HS-5 (cell line): ENCODE data around the gene NCR3LG1.
A peak's percentile ranks its signal among the peaks of the same experiment; 100 is the strongest.

Source experiments
- DNase-seq: peaks from one replicate; pipeline ENCODE4 v3.0.0-alpha.2; 2012; ENCODE audit warnings: low read depth

The NCR3LG1 gene

DNA sequence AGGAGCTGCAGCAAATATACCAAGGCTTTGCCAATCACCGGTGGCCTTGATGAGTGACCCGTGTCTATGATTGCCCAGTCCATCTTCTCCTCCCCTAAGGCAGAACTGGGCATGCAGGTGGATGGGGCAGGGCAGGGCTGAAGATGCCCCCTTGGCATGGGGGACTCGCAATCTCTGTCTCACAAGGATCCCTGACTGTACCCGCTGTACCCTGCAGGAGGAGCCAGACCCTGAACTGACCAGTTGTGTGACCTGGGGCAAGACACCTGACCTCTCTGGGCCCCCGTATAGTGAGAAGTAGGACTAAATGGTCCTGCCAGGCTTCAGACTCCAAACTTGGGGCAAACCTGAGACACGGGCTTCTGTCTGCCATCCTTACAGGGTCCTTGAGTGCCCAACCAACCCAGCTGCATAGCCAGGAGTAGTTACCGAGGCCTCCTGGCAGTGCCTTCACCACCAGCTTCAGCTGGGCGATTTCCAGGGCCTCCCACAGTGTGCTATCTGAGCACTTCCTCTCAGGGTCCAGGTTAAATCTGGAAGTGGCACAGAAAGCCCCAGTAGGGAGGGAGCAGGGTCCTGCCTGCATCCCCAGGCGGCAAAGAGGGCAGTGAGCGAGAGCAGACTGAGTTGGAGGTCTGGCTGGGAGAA lies 43.3 kb downstream of the NCR3LG1 start:
- DNase-seq = no peak

DNA sequence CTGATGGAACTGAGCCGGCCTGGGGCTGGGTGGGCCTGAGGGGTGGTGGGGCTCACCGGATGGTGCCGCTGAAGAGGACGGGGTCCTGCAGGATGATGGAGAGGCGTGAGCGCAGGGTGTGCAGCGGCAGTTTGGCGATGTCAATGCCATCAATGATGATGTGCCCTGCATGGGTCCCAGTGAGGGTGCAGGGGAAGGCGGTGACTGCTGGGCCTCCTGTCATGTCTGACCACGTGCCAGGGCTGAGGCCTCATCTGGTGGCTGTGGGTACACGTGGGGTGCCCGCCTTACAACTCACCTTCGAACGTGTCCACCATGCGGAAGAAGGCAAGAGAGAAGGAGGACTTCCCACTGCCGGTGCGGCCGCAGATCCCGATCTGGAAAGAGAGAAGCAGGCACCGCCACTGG lies 44.0 kb downstream of the NCR3LG1 start:
- no peak for DNase-seq

DNA sequence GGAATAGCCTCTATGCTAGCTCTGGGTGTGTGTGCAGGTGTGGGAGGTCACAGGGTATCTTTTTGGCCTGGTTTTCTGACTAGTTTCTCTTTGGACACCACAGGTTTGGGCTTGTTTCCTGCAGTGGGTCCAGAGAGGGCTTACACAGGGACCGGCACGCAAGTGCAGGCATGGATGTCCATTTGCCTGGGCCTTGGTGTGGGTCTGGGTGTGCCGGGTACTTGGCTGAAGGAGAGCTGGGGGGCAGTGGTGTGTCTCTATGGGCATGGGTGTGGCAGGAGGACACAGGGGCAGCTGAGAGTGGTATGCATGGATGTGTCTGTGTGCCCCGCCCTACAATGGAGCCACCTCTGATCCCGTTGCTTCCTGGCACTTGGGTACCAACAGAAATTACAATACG lies 44.4 kb downstream of the NCR3LG1 start:
- DNase-seq = no peak

DNA sequence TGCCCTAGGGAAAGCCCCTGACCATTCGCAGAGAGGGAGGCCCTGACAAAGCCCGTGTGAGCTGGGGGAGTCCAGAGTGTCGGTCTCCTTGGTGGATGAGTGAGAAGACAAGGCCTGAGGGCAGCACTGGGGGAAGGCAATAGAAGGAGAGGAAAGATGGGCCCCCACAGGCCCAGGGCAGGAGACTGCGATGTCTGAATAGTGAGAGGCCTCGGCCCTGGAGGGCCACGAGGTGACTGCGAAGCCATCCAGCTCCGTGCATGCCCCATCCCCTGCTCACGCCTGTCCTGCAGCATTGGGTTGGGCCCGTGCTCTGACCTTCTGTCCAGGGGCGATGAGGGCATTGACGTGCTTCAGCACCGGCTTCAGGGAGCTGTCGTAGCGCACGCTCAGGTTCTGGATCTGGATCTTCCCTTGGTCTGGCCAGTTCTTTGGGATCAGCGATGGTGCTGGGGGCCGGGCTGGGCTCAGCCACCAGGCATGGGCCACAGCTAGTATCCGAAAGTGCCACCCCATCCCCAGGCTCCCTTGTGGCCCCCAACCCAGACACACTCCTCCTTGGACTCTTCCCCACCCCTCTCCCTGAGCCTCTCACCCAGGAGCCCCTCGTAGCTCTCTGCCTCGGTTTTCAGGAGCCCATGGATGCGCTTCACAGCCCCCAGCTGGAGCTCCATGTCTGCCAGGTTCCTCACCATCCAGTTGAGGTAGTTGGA lies 45.2 kb downstream of the NCR3LG1 start:
- no peak for DNase-seq

DNA sequence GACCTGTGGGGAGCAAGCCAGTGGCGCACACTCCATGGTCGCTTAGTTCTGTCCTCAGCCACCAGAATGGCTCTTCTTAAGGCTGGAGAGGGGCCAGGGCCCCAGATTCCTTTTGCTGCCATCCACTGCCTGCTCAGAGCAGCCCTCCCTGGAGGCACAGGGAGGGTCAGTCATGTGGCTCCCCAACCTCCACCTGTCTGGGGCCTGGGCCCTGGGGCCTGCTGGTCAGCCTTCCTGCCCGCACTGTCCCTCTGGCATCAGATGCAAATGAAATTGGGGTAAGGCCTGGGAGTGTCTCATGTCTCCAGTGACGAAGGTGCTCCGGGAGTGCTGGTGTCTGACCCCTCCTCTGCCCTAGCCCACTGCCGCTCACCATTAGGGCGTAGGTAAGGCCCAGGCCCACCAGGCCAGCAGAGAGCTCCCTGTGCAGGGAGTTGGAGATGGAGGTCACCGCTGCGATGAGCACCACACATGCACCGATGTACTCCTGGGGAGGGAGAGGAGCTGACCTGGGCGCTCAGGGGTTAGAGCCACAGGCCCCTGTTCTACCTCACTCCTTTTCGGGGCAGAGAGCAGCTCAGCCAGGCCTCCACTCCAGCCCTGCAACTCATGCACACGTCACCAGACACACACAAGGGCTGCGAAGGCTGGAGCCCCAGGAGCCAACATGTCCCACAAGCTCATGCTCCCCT lies 45.9 kb downstream of the NCR3LG1 start:
- DNase-seq = no peak

DNA sequence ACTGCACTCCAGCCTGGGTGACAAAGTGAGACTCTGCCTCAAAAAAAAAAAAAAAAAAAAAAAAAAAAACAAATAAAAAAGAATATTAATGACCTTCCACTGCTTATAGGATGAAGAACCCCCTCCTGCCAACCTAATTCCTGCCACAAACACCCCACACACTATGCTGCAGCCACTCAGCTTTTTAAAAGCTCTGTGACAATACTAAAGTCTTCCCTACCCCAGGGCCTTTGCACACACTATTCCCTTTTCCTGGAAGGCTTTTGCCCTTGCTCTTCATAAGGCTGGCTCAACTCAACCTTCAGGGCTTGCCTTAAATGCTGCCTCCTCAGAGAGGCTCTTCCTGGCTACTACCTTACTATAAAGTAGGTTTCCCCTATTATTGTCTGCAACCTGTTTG lies 47.6 kb downstream of the NCR3LG1 start:
- no peak for DNase-seq

DNA sequence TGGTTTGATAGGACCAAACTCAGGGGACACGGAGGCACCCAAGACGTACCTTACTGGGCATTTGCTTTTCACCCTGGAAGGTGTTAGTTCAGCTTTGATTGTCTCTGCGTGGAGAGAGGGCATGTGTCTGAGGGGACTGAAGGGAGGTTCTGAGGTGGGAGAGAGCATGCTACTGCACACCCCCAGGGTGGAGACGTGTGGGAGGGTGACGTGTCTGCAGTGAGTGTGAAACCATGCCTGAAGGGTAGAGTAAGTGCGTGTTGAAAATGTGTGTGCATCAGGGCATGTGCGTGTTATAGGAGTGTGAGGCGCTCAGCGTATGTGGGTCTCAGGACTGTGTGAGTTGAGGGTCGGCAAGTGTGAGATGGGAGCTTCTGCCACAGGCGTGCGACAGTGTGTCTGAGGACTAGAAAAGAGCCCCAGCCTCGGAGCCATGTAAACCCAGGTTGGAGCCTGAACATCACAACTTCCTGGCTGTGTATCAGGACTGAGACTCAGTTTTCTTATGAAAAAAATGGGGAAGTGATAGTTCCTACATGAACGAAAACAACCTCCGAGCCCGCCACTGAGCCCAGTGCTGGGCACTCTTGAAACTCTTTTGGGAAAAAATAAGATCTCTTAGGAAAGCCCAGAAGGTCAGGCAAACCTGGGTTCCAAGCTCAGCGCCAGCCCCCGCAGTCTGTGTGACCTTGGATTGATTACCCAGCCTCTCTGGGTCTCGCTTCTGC lies 48.6 kb downstream of the NCR3LG1 start:
- no peak for DNase-seq

DNA sequence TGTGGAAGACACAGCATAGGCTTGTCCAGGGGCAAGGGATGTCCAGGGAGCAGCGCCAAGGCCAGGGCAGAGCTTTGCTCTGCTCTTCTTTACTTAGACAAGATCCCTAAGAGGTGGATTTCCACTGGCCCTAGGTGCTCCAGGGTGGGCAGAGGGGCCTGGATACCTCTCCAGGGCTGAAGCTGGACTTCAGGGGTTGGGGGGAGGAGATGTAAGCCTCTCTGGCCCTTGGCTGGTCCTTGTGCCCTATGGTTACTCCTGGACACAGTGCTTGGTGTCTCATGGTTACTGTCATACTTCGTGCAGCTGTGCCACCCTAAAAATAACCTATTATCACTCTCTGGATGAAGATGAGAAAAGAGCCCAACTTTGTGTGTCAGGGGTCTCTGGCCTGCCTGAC lies 49.7 kb downstream of the NCR3LG1 start:
- no peak for DNase-seq

DNA sequence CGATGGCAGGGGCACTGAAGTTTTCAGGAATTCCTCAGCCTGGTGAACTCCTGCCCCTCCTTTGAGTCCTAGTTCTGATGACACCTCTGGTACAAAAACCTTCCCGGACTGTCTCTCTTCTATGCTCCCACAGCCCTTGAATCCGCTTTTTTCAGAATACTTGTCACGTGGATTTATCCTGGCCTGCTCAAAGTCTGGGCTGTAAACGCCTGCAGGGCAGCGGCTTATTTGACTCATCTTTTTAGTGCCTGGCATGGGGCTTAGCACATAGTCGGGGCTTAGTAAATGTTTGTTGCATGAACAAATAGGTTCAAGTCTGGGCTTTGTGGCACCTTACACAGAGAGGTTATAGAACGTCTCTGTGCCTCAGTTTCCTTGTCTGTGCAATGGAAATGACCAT lies 50.2 kb downstream of the NCR3LG1 start:
- no peak for DNase-seq

DNA sequence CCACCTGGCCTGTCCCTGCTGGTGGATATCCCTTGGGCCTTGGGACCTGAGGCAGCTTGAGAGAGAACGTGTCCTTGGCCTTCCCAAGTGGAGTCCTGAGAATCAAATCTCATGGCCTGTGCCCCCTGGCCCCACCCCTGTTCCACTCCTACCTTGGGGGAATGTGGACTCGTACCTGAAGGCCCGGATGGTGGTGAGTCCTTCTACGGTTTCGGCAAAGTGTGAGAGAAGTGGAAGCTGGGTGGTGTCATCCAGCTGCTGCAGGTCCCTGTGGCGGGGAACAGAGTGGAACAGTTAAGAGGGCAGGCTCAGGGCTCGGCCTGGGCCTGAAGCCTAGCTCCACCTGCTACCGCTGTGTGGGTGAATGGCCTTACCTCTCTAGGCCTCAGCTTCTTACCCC lies 50.9 kb downstream of the NCR3LG1 start:
- no peak for DNase-seq

DNA sequence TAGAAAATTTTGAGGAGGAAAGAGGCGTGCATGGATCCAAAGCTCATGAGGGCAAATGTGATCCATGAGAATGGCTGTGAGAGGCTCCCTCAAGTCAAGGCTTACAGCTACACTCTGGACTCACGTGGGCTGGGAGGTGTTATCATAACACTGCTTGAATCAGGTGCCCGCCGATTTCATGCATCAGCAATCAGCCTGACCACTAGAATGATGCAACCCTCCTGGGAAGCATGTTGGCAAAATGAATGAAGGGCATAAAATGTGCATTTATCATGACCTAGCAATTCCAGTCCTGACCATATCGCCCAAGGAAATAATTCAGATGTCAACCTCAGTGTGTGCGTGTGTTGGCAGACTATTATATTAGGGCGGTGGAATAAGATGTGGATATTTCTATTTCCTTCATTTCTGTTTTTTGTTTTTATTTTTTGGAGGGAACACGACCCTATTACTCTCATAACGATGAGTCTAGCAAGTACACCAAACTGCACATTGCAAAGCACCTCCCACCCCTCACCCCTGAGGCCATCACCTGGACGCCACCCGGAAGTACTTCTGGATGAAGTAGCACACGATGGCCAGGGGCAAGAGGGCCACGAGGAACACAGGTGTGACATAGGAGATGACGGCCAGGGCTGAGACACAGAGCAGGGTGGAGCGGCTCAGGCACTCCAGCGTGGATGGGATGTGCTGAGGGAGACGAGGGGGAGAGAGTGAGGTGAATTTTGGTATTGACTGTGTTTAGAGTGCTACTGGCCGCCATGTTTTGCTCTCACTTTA lies 52.6 kb downstream of the NCR3LG1 start:
- peak; percentile 20 for DNase-seq

DNA sequence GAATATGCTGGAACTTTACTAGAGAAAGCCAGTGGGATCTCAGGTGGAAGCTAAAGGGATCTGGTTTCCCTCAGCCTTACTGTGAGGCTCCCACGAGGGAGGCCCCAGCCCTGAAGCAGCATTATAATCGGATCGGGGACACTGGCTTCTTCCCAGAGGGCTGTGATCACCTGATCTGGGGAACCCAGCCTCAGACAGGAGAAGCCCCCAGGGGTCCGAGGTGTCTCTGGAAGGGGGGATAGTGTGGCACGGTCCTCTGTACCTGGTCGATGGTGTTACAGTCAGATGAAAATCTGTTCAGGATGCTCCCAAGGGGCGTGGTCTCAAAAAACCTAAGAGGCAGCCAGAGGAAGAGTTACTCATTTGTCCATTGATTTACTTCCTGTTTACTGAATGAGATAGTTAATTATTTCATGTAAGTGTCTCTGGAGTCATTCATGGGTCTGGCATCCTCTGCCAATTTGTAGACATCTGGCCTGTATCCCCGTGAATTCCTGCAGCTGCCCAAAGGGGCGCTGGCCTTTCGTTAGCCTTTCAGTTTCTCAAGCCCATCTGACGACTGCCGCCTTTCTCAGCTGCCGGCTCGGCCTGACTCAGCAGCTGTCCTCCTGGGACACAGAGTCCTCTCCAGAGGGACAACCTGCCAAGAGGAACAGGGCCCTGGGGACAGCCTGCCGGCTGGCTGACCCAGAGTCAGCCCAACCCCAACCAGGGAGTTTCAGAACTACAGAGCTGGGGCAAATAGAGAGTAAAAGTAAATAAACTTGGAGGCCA lies 53.8 kb downstream of the NCR3LG1 start:
- DNase-seq = peak; percentile 26

DNA sequence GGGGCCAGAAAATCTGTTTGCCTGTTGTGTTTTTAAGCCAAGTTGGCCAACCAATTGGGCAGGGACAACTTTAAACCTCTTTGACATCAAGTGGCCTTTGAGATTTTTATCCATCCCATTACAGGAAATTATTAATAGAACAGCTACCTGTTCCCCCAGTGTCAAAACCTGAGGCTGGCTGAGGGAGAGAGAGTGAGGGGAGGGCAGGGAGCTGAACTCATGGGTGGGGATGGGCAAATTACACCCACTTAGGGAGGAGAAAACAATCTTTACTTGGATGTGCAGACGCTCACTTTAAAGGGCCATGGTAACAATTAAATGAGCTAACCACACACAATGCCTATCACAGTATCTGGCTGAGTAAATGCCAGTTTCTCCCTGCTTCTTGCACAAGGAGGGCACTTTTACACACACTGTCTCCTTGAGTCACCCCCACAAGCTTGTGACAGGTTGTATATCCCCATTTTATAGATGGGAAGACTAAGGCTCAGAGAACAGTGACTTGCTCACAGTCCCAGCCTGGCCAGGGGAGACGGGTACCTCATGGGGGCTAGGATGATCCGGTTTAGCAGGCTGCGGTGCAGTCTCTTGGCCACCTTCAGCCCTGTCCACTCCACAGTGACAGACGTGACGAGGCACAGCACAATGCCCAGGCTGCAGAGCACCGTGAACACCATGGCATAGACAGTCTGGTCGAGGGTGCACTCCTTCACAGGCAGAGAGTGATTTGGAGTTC lies 54.6 kb downstream of the NCR3LG1 start:
- no peak for DNase-seq

DNA sequence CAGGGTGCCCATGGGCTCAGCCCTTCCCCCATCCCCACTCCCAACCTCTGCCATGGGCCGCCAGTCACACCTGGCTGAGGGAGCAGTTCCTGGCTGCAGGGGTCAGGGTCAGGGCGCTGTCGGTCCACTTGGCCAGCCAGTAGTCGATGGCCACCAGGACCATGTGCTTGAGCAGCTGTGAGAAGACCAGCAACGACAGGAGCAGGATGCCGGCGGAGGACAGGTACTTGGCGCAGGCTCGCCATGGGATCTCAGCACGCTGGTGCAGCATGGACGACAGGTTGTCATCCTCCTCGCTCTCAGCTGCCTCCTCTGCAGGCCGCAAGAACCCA lies 55.2 kb downstream of the NCR3LG1 start:
- DNase-seq = no peak

DNA sequence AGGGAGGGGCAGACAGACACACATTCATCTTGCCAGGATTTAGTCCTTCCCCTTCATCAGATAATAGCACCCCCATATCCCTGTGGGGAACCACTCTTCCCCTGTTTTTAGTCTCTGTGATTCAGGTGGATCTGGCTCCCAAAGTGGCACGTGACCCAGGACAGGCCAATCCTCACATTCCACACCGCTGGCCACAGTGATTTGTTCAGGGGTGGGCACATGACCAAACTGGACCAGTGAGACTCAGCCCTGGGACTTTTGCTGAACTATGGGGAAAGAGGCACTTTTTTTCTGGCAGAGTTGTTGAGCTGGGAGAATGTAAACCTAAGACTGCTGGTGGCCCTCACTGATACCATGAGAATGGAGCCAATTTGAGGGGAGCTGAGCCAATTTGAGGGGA lies 56.0 kb downstream of the NCR3LG1 start:
- no peak for DNase-seq

DNA sequence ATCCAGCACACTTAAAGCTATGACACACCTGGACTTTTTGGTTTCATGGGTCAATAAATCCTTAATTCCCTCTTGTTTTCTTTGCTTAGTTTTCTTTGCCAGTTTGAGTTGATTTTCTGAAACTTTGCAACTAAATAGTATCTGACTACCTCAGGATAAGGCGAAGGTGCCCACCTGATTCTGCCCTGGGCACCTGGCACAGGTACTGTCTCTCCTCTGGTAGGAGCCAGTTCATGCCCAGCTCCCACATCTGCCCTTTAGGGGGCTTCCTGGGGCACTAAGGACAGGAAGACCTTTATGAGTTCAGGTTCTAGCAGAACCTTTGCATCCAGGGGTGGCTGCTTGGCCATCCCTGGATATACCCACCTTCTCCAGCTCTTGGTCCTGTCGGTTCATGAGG lies 56.4 kb downstream of the NCR3LG1 start:
- DNase-seq = no peak

DNA sequence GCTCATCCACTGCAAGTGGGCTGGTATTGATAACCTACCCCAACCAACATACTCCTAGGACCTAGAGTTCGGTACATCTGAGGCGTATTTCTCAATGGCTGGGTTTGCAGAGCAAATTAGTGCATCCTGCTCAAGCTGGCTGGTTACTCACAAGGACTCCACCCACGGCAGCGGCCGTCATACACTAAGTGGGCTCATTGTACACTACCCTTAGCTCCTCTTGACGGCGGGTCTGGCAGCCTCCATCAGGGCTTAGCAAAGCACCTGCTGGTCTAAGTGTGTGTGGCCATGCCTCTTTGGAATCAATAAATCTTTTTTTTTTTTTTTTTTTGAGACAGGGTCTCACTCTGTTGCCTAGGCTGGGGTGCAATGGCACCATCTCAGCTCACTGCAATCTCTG lies 57.0 kb downstream of the NCR3LG1 start:
- DNase-seq = no peak

DNA sequence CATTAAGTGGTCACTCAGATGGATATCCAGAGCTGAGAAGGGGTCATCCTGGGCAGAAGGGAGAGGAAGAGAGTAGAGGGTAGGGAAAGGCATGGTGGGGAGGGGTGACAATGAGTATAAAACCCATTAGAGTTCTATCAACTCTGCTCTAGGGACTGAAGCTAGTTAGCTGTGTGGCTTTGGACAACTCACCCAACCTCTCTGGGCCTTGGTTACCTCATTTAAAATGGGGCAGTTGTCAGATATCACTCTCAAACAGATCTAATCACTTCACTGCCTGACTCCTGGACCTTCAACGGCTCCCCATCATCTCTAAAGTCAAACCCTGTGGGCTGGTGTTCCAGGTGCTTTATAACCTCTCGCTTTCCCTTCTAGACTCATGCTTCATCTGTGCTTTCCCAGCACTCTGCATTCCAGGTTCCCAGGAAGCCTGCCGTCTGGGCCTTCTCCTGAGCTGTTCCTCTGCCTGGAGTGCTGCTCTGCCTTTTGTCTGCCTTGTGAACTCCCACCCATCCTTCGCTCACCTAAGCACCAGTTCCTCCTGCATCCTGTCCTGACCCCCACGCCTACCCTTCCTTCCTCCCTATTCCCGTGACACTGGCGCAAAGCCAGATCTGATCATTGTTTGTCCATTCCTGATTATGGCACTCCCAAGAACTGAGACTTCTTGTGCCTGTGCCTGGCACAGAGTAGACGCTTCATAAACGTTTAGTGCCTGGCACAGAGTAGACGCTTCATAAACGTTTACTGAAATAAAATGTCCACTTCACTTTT lies 59.2 kb downstream of the NCR3LG1 start:
- DNase-seq = no peak

DNA sequence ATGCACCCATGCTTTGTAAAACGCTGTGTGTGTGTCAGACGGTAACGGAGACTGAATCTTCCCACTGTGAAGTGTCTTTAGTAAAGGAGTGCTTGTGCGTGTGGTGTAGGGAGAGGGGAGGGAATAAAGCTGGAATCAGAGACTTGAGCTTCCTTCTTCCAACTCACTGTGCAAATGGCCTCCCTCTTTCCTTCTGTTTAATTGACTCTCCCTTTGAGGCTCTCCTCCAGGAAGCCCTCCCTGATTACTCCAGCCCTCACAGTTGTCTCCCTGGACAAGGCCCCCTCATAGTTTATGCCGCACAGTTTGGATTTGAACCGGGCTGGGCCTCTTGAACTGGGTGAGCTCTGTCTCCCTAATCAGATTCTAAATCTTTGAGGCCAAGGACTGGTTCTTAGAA lies 59.8 kb downstream of the NCR3LG1 start:
- DNase-seq = no peak
